HG03280 (cell line): Measurements from ENCODE around the gene KCNIP3.

Source experiments
- ATAC-seq: cut with Tn5 transposase; IDR thresholded peaks from one replicate; pipeline ENCODE4 v1.9.1; 2021; ENCODE audit warnings: mild to moderate bottlenecking, moderate library complexity; ENCODE audit not compliant: unreplicated experiment

Gene KCNIP3

GRCh38 chr2:95274291-95275150, 22.6 kb upstream of the KCNIP3 start, which contains the start of gene PROM2:
Gene PROM2, plus strand, starts transcription at chr2:95274449. Its CDS starts 137 bp downstream, at chr2:95274586.
- ATAC-seq: no peak

- no peak for ATAC-seq
Observed at GRCh38 chr2:95275151-95275515, 22.0 kb upstream of the KCNIP3 start.

GRCh38 chr2:95275601-95276243, 21.4 kb upstream of the KCNIP3 start:
- ATAC-seq: no peak

GRCh38 chr2:95276244-95276887, 20.8 kb upstream of the KCNIP3 start:
- ATAC-seq: no peak

- ATAC-seq: no peak
Observed at GRCh38 chr2:95276888-95277245, 20.3 kb upstream of the KCNIP3 start.

GRCh38 chr2:95277246-95277906, 19.8 kb upstream of the KCNIP3 start:
- ATAC-seq: no peak

- no peak for ATAC-seq
Observed at GRCh38 chr2:95278051-95278471, 19.1 kb upstream of the KCNIP3 start.

- ATAC-seq: no peak
Observed at GRCh38 chr2:95278637-95279225, 18.4 kb upstream of the KCNIP3 start.

GRCh38 chr2:95279435-95280035, 17.6 kb upstream of the KCNIP3 start:
- ATAC-seq: no peak

- no peak for ATAC-seq
Observed at GRCh38 chr2:95281071-95281470, 16.1 kb upstream of the KCNIP3 start.

- no peak for ATAC-seq
Observed at GRCh38 chr2:95281786-95282185, 15.4 kb upstream of the KCNIP3 start.

GRCh38 chr2:95282458-95282857, 14.7 kb upstream of the KCNIP3 start:
- ATAC-seq: no peak

GRCh38 chr2:95283562-95283961, 13.6 kb upstream of the KCNIP3 start:
- no peak for ATAC-seq

- ATAC-seq: no peak
Observed at GRCh38 chr2:95284886-95285541, 12.1 kb upstream of the KCNIP3 start.

- ATAC-seq: no peak
Observed at GRCh38 chr2:95285542-95285932, 11.6 kb upstream of the KCNIP3 start.

- ATAC-seq: no peak
Observed at GRCh38 chr2:95287336-95287735, 9.8 kb upstream of the KCNIP3 start.

GRCh38 chr2:95287806-95288205, 9.3 kb upstream of the KCNIP3 start:
- ATAC-seq: no peak

- no peak for ATAC-seq
Observed at GRCh38 chr2:95289253-95289652, 7.9 kb upstream of the KCNIP3 start.

GRCh38 chr2:95291222-95291621, 5.9 kb upstream of the KCNIP3 start:
- ATAC-seq: no peak

- ATAC-seq: no peak
Observed at GRCh38 chr2:95292623-95293260, 4.4 kb upstream of the KCNIP3 start.
